H9 (cell line): ENCODE data around the gene IFNAR2. TPM values are rescaled to one million over a fixed set of nuclear protein-coding genes. Genes with fewer than 3 reads are reported as not detected.

ENCODE experiments used
- DNase-seq: peaks from one replicate; pipeline ENCODE4 v3.0.0-alpha.2; 2017
- H2AFZ ChIP-seq: one replicate; pipeline ENCODE4 v1.6.1; 2013; ENCODE audit warnings: mild to moderate bottlenecking, low read length, control low read depth, moderate library complexity
- H2AK5ac ChIP-seq: 2 replicates; pipeline ENCODE4 v1.6.1; 2013; ENCODE audit warnings: low read length, control low read depth, mixed read lengths; ENCODE audit not compliant: insufficient read length
- H2BK120ac ChIP-seq: one replicate; pipeline ENCODE4 v1.6.1; 2013; ENCODE audit warnings: low read depth, mild to moderate bottlenecking, low read length, control low read depth, inconsistent platforms; ENCODE audit not compliant: poor library complexity, severe bottlenecking
- H2BK12ac ChIP-seq: 2 replicates; pipeline ENCODE4 v1.6.1; 2013; ENCODE audit warnings: low read length, control low read depth, mixed read lengths, low read depth; ENCODE audit not compliant: insufficient read length
- H2BK15ac ChIP-seq: 2 replicates; pipeline ENCODE4 v1.6.1; 2013; ENCODE audit warnings: low read depth, low read length, control low read depth
- H2BK20ac ChIP-seq: one replicate; pipeline ENCODE4 v1.6.1; 2013; ENCODE audit warnings: low read depth, mild to moderate bottlenecking, low read length, control low read depth, inconsistent platforms; ENCODE audit not compliant: poor library complexity, severe bottlenecking
- H2BK5ac ChIP-seq: 2 replicates; pipeline ENCODE4 v1.6.1; 2013; ENCODE audit warnings: low read length, control low read depth, mixed read lengths; ENCODE audit not compliant: insufficient read length
- H3K14ac ChIP-seq: 2 replicates; pipeline ENCODE4 v1.6.1; 2013; ENCODE audit warnings: low read length, control low read depth; ENCODE audit not compliant: insufficient read depth
- H3K18ac ChIP-seq: 2 replicates; pipeline ENCODE4 v1.6.1; 2013; ENCODE audit warnings: low read depth, mild to moderate bottlenecking, mixed read lengths, low read length, control low read depth; ENCODE audit not compliant: insufficient read length
- H3K23ac ChIP-seq: 2 replicates; pipeline ENCODE4 v1.6.1; 2013; ENCODE audit warnings: low read length, control low read depth, mixed read lengths, low read depth; ENCODE audit not compliant: insufficient read length
- H3K23me2 ChIP-seq: 2 replicates; pipeline ENCODE4 v1.6.1; 2013; ENCODE audit warnings: low read depth, mild to moderate bottlenecking, mixed read lengths, low read length, control low read depth; ENCODE audit not compliant: insufficient read length, poor library complexity, severe bottlenecking
- H3K27ac ChIP-seq: 2 replicates; pipeline ENCODE4 v1.5.1; 2013; ENCODE audit warnings: low read length, control low read depth, mixed read lengths, low read depth; ENCODE audit not compliant: insufficient read length
- H3K27me3 ChIP-seq: 2 replicates; pipeline ENCODE4 v1.6.1; 2013; ENCODE audit warnings: low read length, control low read depth, inconsistent platforms; ENCODE audit not compliant: insufficient read depth
- H3K4ac ChIP-seq: 2 replicates; pipeline ENCODE4 v1.6.1; 2013; ENCODE audit warnings: low read depth, mild to moderate bottlenecking, control low read depth, inconsistent platforms, low read length, moderate library complexity
- H3K4me1 ChIP-seq: 2 replicates; pipeline ENCODE4 v1.6.1; 2013; ENCODE audit warnings: low read length, control low read depth, inconsistent platforms; ENCODE audit not compliant: insufficient read depth
- H3K4me2 ChIP-seq: 2 replicates; pipeline ENCODE4 v1.6.1; 2013; ENCODE audit warnings: low read length, control low read depth, mixed read lengths; ENCODE audit not compliant: insufficient read length, insufficient read depth
- H3K56ac ChIP-seq: 2 replicates; pipeline ENCODE4 v1.6.1; 2013; ENCODE audit warnings: low read depth, mild to moderate bottlenecking, mixed read lengths, low read length, control low read depth; ENCODE audit not compliant: insufficient read length
- H3K79me1 ChIP-seq: 2 replicates; pipeline ENCODE4 v1.6.1; 2013; ENCODE audit warnings: low read depth, mild to moderate bottlenecking, moderate library complexity, low read length, control low read depth, inconsistent platforms; ENCODE audit not compliant: insufficient read depth, poor library complexity, severe bottlenecking
- H3K79me2 ChIP-seq: 2 replicates; pipeline ENCODE4 v1.6.1; 2013; ENCODE audit warnings: low read length, control low read depth, inconsistent platforms; ENCODE audit not compliant: insufficient read depth
- H3K9ac ChIP-seq: 2 replicates; pipeline ENCODE4 v1.6.1; 2013; ENCODE audit warnings: low read length, control low read depth, mixed read lengths; ENCODE audit not compliant: insufficient read length; ENCODE audit errors: extremely low read depth
- H3K9me3 ChIP-seq: one replicate; pipeline ENCODE4 v1.6.1; 2013; ENCODE audit warnings: low read depth, low read length, inconsistent platforms; ENCODE audit not compliant: control insufficient read depth
- H3T11ph ChIP-seq: one replicate; pipeline ENCODE4 v1.6.1; 2013; ENCODE audit warnings: mild to moderate bottlenecking, low read length, control low read depth, inconsistent platforms
- H4K20me1 ChIP-seq: one replicate; pipeline ENCODE4 v1.6.1; 2013; ENCODE audit not compliant: control insufficient read depth, insufficient read length, insufficient read depth
- H4K5ac ChIP-seq: 2 replicates; pipeline ENCODE4 v1.6.1; 2013; ENCODE audit warnings: low read depth, mild to moderate bottlenecking, mixed read lengths, low read length, control low read depth; ENCODE audit not compliant: insufficient read length
- H4K8ac ChIP-seq: replicated peaks from 2 replicates; pipeline ENCODE4 v1.6.1; 2013; ENCODE audit warnings: low read length, control low read depth, mixed read lengths, low read depth; ENCODE audit not compliant: insufficient read length
- H4K91ac ChIP-seq: 2 replicates; pipeline ENCODE4 v1.6.1; 2013; ENCODE audit warnings: low read depth, mild to moderate bottlenecking, moderate library complexity, mixed read lengths, low read length, control low read depth; ENCODE audit not compliant: insufficient read length
- H3K27ac Mint-ChIP-seq, 3 experiments: 2 replicates in 2 of 3; 3 replicates in 1 of 3; pipeline ENCODE4 v1.8.0; 2020 to 2021; ENCODE audit warnings: mixed read lengths in 3 of 3, mild to moderate bottlenecking in 1 of 3, moderate library complexity in 1 of 3
- H3K27me3 Mint-ChIP-seq: 2 replicates; pipeline ENCODE4 v1.8.0; 2021; ENCODE audit warnings: low read depth, mild to moderate bottlenecking, moderate library complexity, mixed read lengths
- H3K36me3 Mint-ChIP-seq, 3 experiments: 2 replicates in 2 of 3; 3 replicates in 1 of 3; pipeline ENCODE4 v1.8.0; 2020 to 2021; ENCODE audit warnings: low read depth in 3 of 3, mixed read lengths in 3 of 3; ENCODE audit not compliant: insufficient read depth in 1 of 3
- H3K4me1 Mint-ChIP-seq, 2 experiments: 2 replicates each; pipeline ENCODE4 v1.8.0; 2020; ENCODE audit warnings: mixed read lengths in 2 of 2
- H3K4me3 Mint-ChIP-seq, 2 experiments: 2 replicates in 1 of 2; 3 replicates in 1 of 2; pipeline ENCODE4 v1.8.0; 2020 to 2021; ENCODE audit warnings: mild to moderate bottlenecking in 2 of 2, mixed read lengths in 2 of 2, moderate library complexity in 1 of 2
- H3K9me3 Mint-ChIP-seq, 2 experiments: 2 replicates in 1 of 2; 3 replicates in 1 of 2; pipeline ENCODE4 v1.8.0; 2020; ENCODE audit warnings: mild to moderate bottlenecking in 2 of 2, mixed read lengths in 2 of 2, moderate library complexity in 1 of 2
- CTCF ChIP-seq: fragments of 200-600 bp; sonication (generic); conservative IDR thresholded peaks from 3 replicates; pipeline ENCODE4 v1.8.0; 2021; ENCODE audit warnings: antibody characterized with exemption, mild to moderate bottlenecking
- WGBS: extraction: QIAGEN DNeasy Blood & Tissue Kit; methylation state at CpG from one replicate; pipeline ENCODE4 v1.1.7; 2013; ENCODE audit warnings: missing lambda C conversion rate, low lambda C conversion rate, mixed read lengths; ENCODE audit not compliant: insufficient read length; ENCODE audit errors: extremely low coverage; 5-methylcytosine and 5-hydroxymethylcytosine counted together
- total RNA-seq: library from RNA; stranded (reverse); gene quantifications from 2 replicates; pipeline ENCODE4 v1.2.1, GENCODE V29; 2021

Gene IFNAR2
- total RNA-seq, 1 experiment from 2014 or later, result 14.4 TPM

- peak overlapping the region; percentile 46 for H3K4me2 ChIP-seq
Observed at GRCh38 chr21:33196941-33197374, 32.8 kb upstream of the IFNAR2 start.

More at GRCh38 chr21:33196941-33197374, 32.8 kb upstream of the IFNAR2 start:
- Histone ChIP-seq H4K8ac (no peak overlapping the region), H2BK120ac (no peak overlapping the region), H4K5ac (no peak overlapping the region), H3T11ph (no peak overlapping the region), H3K9me3 (no peaks in the 10 kb centered on the region), H2BK5ac (no peak overlapping the region), H3K4me1 (no peaks in the 10 kb centered on the region), H4K20me1 (no peaks in the 10 kb centered on the region), H3K23ac (no peak overlapping the region), H2BK12ac (no peak overlapping the region), H2BK20ac (no peak overlapping the region), H2AFZ (peak overlapping the region; percentile 95), H3K18ac (no peak overlapping the region), H3K9ac (no peak overlapping the region), H2BK15ac (no peak overlapping the region), H3K27me3 (no peaks in the 10 kb centered on the region), H3K27ac (no peak overlapping the region), H4K91ac (no peak overlapping the region), H3K79me2 (no peaks in the 10 kb centered on the region), H3K79me1 (no peaks in the 10 kb centered on the region), H3K4ac (no peak overlapping the region), H3K56ac (no peak overlapping the region), H3K14ac (no peak overlapping the region), H2AK5ac (no peak overlapping the region), H3K23me2 (no peaks in the 10 kb centered on the region)
- H3K4me3 Mint-ChIP-seq, result peak overlapping the region; percentile 26 to 35; a peak in 3 of 5 replicates
- H3K36me3 Mint-ChIP-seq, result no peaks in the 10 kb centered on the region
- no CpG with 5 or more reads among the region's 14 CpGs for WGBS
- H3K27me3 Mint-ChIP-seq, result peaks cover 4% of the 10 kb centered on the region; the same call in 1 of the 2 replicates
- TF ChIP-seq CTCF, result peak; percentile 90
- H3K9me3 Mint-ChIP-seq, result no peaks in the 10 kb centered on the region
- H3K4me1 Mint-ChIP-seq, result peaks cover 11 to 15% of the 10 kb centered on the region in 2 experiments
- no peak overlapping the region for H3K27ac Mint-ChIP-seq
- DNase-seq, result peak; percentile 81
